Bronchial epithelial cell (primary cell): Measurements from ENCODE around the gene TNK2. TPM values are rescaled to one million over a fixed set of nuclear protein-coding genes. Genes with fewer than 3 reads are reported as not detected.

Experiments used
- DNase-seq: peaks from one replicate; pipeline ENCODE4 v3.0.0-alpha.2; 2010; ENCODE audit warnings: low read depth
- FAIRE-seq: peaks from 2 replicates; lab custom pipeline; 2011; peaks lifted over from hg19 to GRCh38; lab: Jason Lieb, UNC
- H3K27me3 ChIP-seq: 2 replicates; pipeline ENCODE4 v1.5.1; 2011; ENCODE audit warnings: low read length; ENCODE audit not compliant: control insufficient read depth, insufficient read depth
- H3K36me3 ChIP-seq: 2 replicates; pipeline ENCODE4 v1.5.1; 2011; ENCODE audit warnings: low read length; ENCODE audit not compliant: control insufficient read depth, insufficient read depth
- H3K4me3 ChIP-seq: 2 replicates; pipeline ENCODE4 v1.5.1; 2011; ENCODE audit warnings: mild to moderate bottlenecking, low read depth, low read length, control low read depth
- total RNA-seq: library from RNA; depleted of rRNA; stranded (reverse); fragments of >200 nt; gene quantifications from 2 replicates; pipeline ENCODE4 v1.2.1, GENCODE V29; 2014
- TF ChIP-seq, protein P1 (sequence below): IDR thresholded peaks from 2 replicates; pipeline ENCODE4 v1.5.1; 2011; ENCODE audit warnings: mild to moderate bottlenecking, moderate library complexity, low read length, control low read depth, inconsistent platforms; ENCODE audit not compliant: insufficient read depth, severe bottlenecking

The TNK2 gene
- total RNA-seq, 1 donor from 2014 or later, result 6.3 TPM

DNA sequence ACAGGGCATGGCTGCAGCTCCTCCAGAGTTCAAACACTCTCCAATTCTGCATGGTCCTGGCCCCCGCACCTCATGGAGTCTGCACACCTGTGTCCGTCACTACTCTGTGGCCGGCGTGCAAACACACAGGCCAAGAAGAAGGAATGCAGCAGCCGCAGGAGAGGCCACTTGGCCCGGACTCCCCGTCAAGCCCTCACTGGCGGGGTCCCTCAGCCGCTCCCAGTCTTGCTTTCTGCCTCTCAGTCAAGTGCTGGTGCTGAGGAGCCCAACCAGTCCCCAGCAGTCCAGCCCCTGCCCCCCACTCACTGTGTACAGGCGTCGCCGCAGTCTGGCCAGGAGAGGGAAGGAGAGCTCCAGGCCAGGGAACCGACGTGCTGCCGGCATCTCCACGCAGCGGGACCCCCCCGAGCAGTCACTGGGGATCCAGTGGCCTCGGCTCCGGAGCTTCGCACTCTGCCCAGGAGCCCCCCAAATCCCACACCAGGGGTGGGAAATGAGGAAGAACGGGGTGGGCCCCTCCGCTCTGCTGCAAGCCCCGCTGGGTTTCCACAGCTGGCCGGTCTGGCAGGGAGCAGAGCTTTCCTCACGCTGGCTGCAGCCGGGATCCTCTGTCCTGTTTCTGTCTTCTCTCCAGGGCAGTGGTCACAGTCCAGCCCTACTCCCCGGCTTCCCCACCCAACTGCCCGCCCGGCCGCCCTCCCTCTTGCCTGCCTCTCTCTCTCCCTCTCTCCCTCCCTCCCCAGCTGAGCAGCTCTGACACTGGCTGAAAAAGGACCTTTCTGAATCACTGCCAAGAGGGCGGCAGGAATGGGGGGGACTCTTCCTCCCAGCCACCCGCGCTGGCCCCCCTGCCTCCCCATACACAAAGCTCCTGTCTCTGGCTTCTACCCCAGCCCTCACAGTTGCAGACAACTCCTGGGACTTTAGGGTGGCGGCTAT, 16.0 kb downstream of the TNK2 start:
- TF ChIP-seq, protein P1, sequence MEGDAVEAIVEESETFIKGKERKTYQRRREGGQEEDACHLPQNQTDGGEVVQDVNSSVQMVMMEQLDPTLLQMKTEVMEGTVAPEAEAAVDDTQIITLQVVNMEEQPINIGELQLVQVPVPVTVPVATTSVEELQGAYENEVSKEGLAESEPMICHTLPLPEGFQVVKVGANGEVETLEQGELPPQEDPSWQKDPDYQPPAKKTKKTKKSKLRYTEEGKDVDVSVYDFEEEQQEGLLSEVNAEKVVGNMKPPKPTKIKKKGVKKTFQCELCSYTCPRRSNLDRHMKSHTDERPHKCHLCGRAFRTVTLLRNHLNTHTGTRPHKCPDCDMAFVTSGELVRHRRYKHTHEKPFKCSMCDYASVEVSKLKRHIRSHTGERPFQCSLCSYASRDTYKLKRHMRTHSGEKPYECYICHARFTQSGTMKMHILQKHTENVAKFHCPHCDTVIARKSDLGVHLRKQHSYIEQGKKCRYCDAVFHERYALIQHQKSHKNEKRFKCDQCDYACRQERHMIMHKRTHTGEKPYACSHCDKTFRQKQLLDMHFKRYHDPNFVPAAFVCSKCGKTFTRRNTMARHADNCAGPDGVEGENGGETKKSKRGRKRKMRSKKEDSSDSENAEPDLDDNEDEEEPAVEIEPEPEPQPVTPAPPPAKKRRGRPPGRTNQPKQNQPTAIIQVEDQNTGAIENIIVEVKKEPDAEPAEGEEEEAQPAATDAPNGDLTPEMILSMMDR, result no peak
- Histone ChIP-seq H3K27me3 (no peaks in the 10 kb centered on the region), H3K36me3 (peaks cover 16% of the 10 kb centered on the region), H3K4me3 (no peak overlapping the region)
- no peak for DNase-seq
- no peak for FAIRE-seq

GRCh38 chr3:195891431-195892104, 16.8 kb downstream of the TNK2 start:
- Histone ChIP-seq H3K36me3 (peaks cover 16% of the 10 kb centered on the region), H3K4me3 (no peak overlapping the region), H3K27me3 (no peaks in the 10 kb centered on the region)
- FAIRE-seq (no peak), DNase-seq (no peak)
- TF ChIP-seq, protein P1, result no peak

DNA sequence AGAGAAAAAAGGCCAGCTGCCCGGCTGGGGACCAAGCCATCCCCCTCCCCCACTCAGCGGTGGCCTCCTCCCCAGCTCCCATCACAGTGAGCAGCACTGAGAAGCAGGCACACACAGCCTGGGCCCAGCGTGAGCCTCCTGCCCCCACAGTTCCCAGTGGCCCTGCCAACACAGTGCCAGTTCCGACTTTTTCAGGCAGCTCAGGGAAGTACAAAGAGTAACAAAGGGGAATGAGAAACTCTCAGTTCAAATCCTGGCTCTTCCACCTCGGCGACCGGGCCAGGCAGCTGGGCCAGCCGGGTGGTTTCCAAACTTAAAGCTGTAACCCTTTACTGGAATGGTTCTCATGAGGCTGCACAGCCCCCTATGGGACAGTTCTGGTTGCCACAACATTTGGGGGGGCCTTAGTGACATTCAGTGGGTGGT, 18.5 kb downstream of the TNK2 start:
- TF ChIP-seq, protein P1, result no peak
- Histone ChIP-seq H3K4me3 (no peak overlapping the region), H3K27me3 (no peaks in the 10 kb centered on the region), H3K36me3 (peaks cover 22% of the 10 kb centered on the region)
- no peak for DNase-seq
- FAIRE-seq, result no peak

GRCh38 chr3:195888981-195889869, 19.1 kb downstream of the TNK2 start:
- Histone ChIP-seq H3K36me3 (peaks cover 26% of the 10 kb centered on the region), H3K4me3 (no peak overlapping the region), H3K27me3 (no peaks in the 10 kb centered on the region)
- no peak for FAIRE-seq
- DNase-seq, result no peak
- TF ChIP-seq, protein P1, result no peak

DNA sequence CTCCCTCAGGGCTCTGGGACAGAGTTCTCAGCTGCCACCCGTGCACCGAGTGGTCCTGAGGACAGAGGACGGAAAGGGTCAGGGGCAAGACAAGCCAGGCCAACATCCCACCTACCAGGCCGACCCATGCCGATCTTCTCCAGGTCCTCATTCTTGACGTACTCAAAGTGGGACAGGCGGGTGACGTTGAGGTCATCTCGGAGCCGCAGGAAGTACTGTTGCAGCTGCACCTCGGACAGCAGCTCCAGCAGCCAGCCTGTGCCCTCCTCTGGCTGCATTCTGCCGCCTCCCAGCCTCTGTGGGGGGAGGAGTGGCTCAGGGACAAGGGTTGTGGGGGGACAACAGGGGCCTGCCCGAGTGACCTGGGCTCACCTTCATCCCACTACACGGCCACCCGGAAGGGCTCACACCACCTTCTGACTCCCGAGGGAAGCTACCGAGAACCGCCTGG, 20.0 kb downstream of the TNK2 start:
- DNase-seq, result no peak
- H3K4me3 ChIP-seq, result no peak overlapping the region
- H3K36me3 ChIP-seq, result peaks cover 29% of the 10 kb centered on the region
- TF ChIP-seq, protein P1, result no peak
- no peaks in the 10 kb centered on the region for H3K27me3 ChIP-seq
- FAIRE-seq, result no peak
